K562 (cell line): ENCODE measurements around the gene CTNNBL1.

ENCODE experiments used
- FOXA1 ChIP-seq: fragments of 450-650 bp; IDR thresholded peaks from 2 replicates; pipeline ENCODE4 v1.6.1; 2016; ENCODE audit warnings: mild to moderate bottlenecking, borderline replicate concordance
- FOXK2 ChIP-seq, 2 experiments: fragments of 450-650 bp; IDR thresholded peaks in 1 of 2; conservative IDR thresholded peaks in 1 of 2; 2 replicates each; pipeline ENCODE4 v1.6.1; 2016; ENCODE audit warnings: low read depth in 2 of 2, mild to moderate bottlenecking in 1 of 2
- ID3 ChIP-seq, 2 experiments: fragments of 250-450 bp in 1 of 2; fragments of 450-650 bp in 1 of 2; sonication (Bioruptor Pico) in 1 of 2; IDR thresholded peaks; 2 replicates each; pipeline versions ENCODE4 v1.6.1 to v1.8.0; 2016 to 2021; ENCODE audit warnings: mild to moderate bottlenecking in 2 of 2, moderate library complexity in 2 of 2, missing compliant biosample characterization in 1 of 2, missing genetic modification characterization in 1 of 2
- NR3C1 ChIP-seq: sonication (generic); formaldehyde crosslinking; IDR thresholded peaks from 2 replicates; pipeline ENCODE4 v1.8.1; 2022; ENCODE audit warnings: missing genetic modification reagents
- NR4A1 ChIP-seq, 2 experiments: fragments of 250-450 bp in 1 of 2; fragments of 450-650 bp in 1 of 2; sonication (Bioruptor Pico) in 1 of 2; IDR thresholded peaks; 2 replicates each; pipeline versions ENCODE4 v1.4.0 to v1.6.1; 2016 to 2020; ENCODE audit warnings: mild to moderate bottlenecking in 2 of 2, missing compliant biosample characterization in 1 of 2, missing genetic modification characterization in 1 of 2, moderate library complexity in 1 of 2
- TFE3 ChIP-seq: fragments of 450-650 bp; formaldehyde crosslinking; IDR thresholded peaks from 2 replicates; pipeline ENCODE4 v1.4.0; 2020; ENCODE audit warnings: mild to moderate bottlenecking, mixed read lengths
- U2AF2 ChIP-seq: fragments of 200-400 bp; formaldehyde crosslinking; optimal IDR thresholded peaks from 2 replicates; pipeline ENCODE3; 2017; ENCODE audit warnings: low read depth, mild to moderate bottlenecking, low read length

DNA sequence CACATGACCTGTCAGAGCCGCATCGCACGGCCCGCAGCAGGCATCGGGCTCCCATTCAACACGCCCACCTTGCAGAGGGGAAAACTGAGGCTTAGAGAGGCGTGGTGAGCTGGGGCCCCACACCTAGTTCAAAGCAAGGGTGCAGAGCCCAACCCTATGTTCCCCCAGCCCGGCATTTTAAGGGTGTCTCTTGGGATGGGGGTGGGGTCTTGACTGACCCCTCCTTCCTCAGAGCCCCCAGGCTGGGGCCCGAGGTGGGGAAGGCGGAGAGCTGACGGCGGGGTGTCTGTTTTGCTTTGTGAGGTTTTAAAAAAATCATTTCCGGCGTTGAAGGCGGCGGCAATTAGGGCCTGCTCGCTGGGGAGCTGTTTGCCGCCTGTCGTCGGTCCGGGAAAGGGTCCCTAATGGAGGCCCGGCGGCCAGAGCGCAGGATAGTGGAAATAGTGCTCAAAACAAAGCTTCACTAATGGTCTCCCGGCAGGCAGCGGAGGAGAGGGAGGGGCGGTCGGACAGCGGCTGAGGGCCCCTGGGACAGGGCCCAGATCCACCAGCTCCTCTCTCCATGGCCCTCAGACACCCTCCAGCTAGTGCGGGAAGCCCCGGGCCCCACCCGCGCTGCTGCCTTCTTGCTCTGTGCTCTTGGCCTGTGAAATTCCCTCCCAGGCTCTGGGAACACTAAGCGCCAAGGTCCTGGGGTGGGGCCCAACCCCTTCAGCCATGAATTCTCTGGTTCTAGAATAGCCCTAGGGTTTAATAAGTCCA is 221.0 kb downstream of the CTNNBL1 start:
- TF ChIP-seq ID3 (CRISPR knock-in tag; IDR thresholded peaks at IDR 0.05) (no peak), ID3 (tag; IDR thresholded peaks at IDR 0.05) (no peak), NR3C1 (CRISPR knock-in tag) (no peak), U2AF2 (no peak), TFE3 (CRISPR knock-in tag) (no peak), NR4A1 (CRISPR knock-in tag; IDR thresholded peaks at IDR 0.05) (no peak), NR4A1 (tag; IDR thresholded peaks at IDR 0.05) (no peak), FOXA1 (no peak), FOXK2 (conservative IDR thresholded peaks at IDR 0.05 in 1 of 2, IDR thresholded peaks at IDR 0.05 in 1 of 2; ENCODE audit: low read depth in 2 of 2) (no peak)
